ENCODE results near the gene CXCL8. TPM values are rescaled to one million over a fixed set of nuclear protein-coding genes. Genes with fewer than 3 reads are reported as not detected.

The CXCL8 gene
- polyA plus RNA-seq, 4 donors = 0.59 to 8.6 (median 2.3) TPM

- Histone ChIP-seq H3K27me3 (ENCODE audit: control insufficient read depth in 3 of 3, insufficient read depth in 3 of 3, low read length in 3 of 3) (no peaks in the 10 kb centered on the region), H3K27ac (ENCODE audit: low read depth in 1 of 3, low read length in 2 of 3) (no peak overlapping the region), H3K36me3 (ENCODE audit: control insufficient read depth in 3 of 3, insufficient read depth in 2 of 3, low read depth in 1 of 3, low read length in 3 of 3) (no peaks in the 10 kb centered on the region), H3K9me3 (ENCODE audit: control insufficient read depth in 2 of 2, insufficient read depth in 1 of 2, low read depth in 1 of 2, low read length in 1 of 2) (no peaks in the 10 kb centered on the region), H3K4me3 (ENCODE audit: low read depth in 1 of 3, low read length in 3 of 3) (no peak overlapping the region), H3K4me1 (ENCODE audit: control insufficient read depth in 3 of 3, insufficient read depth in 2 of 3, low read depth in 1 of 3, low read length in 2 of 3) (peaks cover 0 to 2% (median 0%) of the 10 kb centered on the region in 3 donors)
- no peak for DNase-seq
- FAIRE-seq = no peak
- WGBS, 3 donors = 68 to 74% (median 69%) methylated on average over 2 of the region's 2 CpGs
These were observed 10.1 kb upstream of the CXCL8 start for GRCh38 chr4:73730292-73730691.

GRCh38 chr4:73730867-73731266, 9.5 kb upstream of the CXCL8 start:
- no peaks in the 10 kb centered on the region for H3K27me3 ChIP-seq (ENCODE audit: control insufficient read depth in 3 of 3, insufficient read depth in 3 of 3, low read length in 3 of 3)
- no peak overlapping the region for H3K4me3 ChIP-seq (ENCODE audit: low read depth in 1 of 3, low read length in 3 of 3)
- no peak overlapping the region for H3K27ac ChIP-seq (ENCODE audit: low read depth in 1 of 3, low read length in 2 of 3)
- FAIRE-seq = no peak
- no peaks in the 10 kb centered on the region for H3K9me3 ChIP-seq (ENCODE audit: control insufficient read depth in 2 of 2, insufficient read depth in 1 of 2, low read depth in 1 of 2, low read length in 1 of 2)
- H3K36me3 ChIP-seq (ENCODE audit: control insufficient read depth in 3 of 3, insufficient read depth in 2 of 3, low read depth in 1 of 3, low read length in 3 of 3) = no peaks in the 10 kb centered on the region
- WGBS, 3 donors = 84 to 85% (median 85%) methylated on average over 3 of the region's 3 CpGs
- H3K4me1 ChIP-seq (ENCODE audit: control insufficient read depth in 3 of 3, insufficient read depth in 2 of 3, low read depth in 1 of 3, low read length in 2 of 3) = peaks cover 0 to 2% (median 0%) of the 10 kb centered on the region in 3 donors
- no peak for DNase-seq

- Histone ChIP-seq H3K9me3 (ENCODE audit: control insufficient read depth in 2 of 2, insufficient read depth in 1 of 2, low read depth in 1 of 2, low read length in 1 of 2) (no peaks in the 10 kb centered on the region), H3K36me3 (ENCODE audit: control insufficient read depth in 3 of 3, insufficient read depth in 2 of 3, low read depth in 1 of 3, low read length in 3 of 3) (no peaks in the 10 kb centered on the region), H3K27ac (ENCODE audit: low read depth in 1 of 3, low read length in 2 of 3) (no peak overlapping the region), H3K27me3 (ENCODE audit: control insufficient read depth in 3 of 3, insufficient read depth in 3 of 3, low read length in 3 of 3) (no peaks in the 10 kb centered on the region), H3K4me3 (ENCODE audit: low read depth in 1 of 3, low read length in 3 of 3) (no peak overlapping the region), H3K4me1 (ENCODE audit: control insufficient read depth in 3 of 3, insufficient read depth in 2 of 3, low read depth in 1 of 3, low read length in 2 of 3) (no peaks in the 10 kb centered on the region)
- DNase-seq (no peak), FAIRE-seq (no peak)
- 75 to 86% (median 81%) methylated on average over 8 of the region's 8 CpGs for WGBS, 3 donors
These were observed 8.3 kb upstream of the CXCL8 start for GRCh38 chr4:73731968-73732610.

GRCh38 chr4:73732759-73733431, 7.5 kb upstream of the CXCL8 start:
- 82 to 94% (median 85%) methylated on average over 1 of the region's 1 CpG for WGBS, 3 donors
- Histone ChIP-seq H3K9me3 (ENCODE audit: control insufficient read depth in 2 of 2, insufficient read depth in 1 of 2, low read depth in 1 of 2, low read length in 1 of 2) (no peaks in the 10 kb centered on the region), H3K4me1 (ENCODE audit: control insufficient read depth in 3 of 3, insufficient read depth in 2 of 3, low read depth in 1 of 3, low read length in 2 of 3) (no peaks in the 10 kb centered on the region), H3K4me3 (ENCODE audit: low read depth in 1 of 3, low read length in 3 of 3) (no peak overlapping the region), H3K36me3 (ENCODE audit: control insufficient read depth in 3 of 3, insufficient read depth in 2 of 3, low read depth in 1 of 3, low read length in 3 of 3) (no peaks in the 10 kb centered on the region), H3K27ac (ENCODE audit: low read depth in 1 of 3, low read length in 2 of 3) (no peak overlapping the region), H3K27me3 (ENCODE audit: control insufficient read depth in 3 of 3, insufficient read depth in 3 of 3, low read length in 3 of 3) (no peaks in the 10 kb centered on the region)
- FAIRE-seq = no peak
- no peak for DNase-seq

GRCh38 chr4:73734530-73735001, 5.8 kb upstream of the CXCL8 start:
- WGBS, 3 donors = 49 to 64% (median 54%) methylated on average over 2 of the region's 2 CpGs
- Histone ChIP-seq H3K36me3 (ENCODE audit: control insufficient read depth in 3 of 3, insufficient read depth in 2 of 3, low read depth in 1 of 3, low read length in 3 of 3) (no peaks in the 10 kb centered on the region), H3K27me3 (ENCODE audit: control insufficient read depth in 3 of 3, insufficient read depth in 3 of 3, low read length in 3 of 3) (no peaks in the 10 kb centered on the region), H3K9me3 (ENCODE audit: control insufficient read depth in 2 of 2, insufficient read depth in 1 of 2, low read depth in 1 of 2, low read length in 1 of 2) (no peaks in the 10 kb centered on the region), H3K4me3 (ENCODE audit: low read depth in 1 of 3, low read length in 3 of 3) (no peak overlapping the region), H3K4me1 (ENCODE audit: control insufficient read depth in 3 of 3, insufficient read depth in 2 of 3, low read depth in 1 of 3, low read length in 2 of 3) (peaks cover 0 to 1% (median 0%) of the 10 kb centered on the region in 3 donors), H3K27ac (ENCODE audit: low read depth in 1 of 3, low read length in 2 of 3) (no peak overlapping the region)
- FAIRE-seq = no peak
- no peak for DNase-seq

DNA sequence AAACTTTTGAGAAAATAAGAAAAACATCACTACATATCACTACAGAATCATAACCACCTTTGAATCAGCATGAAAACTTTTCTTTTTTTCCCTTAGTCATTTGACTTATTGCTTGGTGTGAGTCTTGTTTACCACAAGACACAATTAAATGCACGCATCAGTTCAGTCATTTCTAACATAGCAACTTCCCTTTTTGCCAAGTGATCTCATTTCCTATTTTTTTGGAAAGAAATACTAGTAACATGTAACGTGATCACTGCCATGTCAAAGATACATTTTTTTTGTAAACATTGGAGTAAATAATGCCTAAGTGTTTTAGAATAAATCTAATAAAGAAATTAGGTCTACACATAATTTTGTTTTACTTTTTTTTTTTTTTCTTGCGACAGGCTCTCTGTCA, 5.1 kb upstream of the CXCL8 start:
- Histone ChIP-seq H3K4me3 (ENCODE audit: low read depth in 1 of 3, low read length in 3 of 3) (no peak overlapping the region), H3K27me3 (ENCODE audit: control insufficient read depth in 3 of 3, insufficient read depth in 3 of 3, low read length in 3 of 3) (no peaks in the 10 kb centered on the region), H3K9me3 (ENCODE audit: control insufficient read depth in 2 of 2, insufficient read depth in 1 of 2, low read depth in 1 of 2, low read length in 1 of 2) (no peaks in the 10 kb centered on the region), H3K4me1 (ENCODE audit: control insufficient read depth in 3 of 3, insufficient read depth in 2 of 3, low read depth in 1 of 3, low read length in 2 of 3) (peaks cover 0 to 3% (median 0%) of the 10 kb centered on the region in 3 donors), H3K27ac (ENCODE audit: low read depth in 1 of 3, low read length in 2 of 3) (no peak overlapping the region), H3K36me3 (ENCODE audit: control insufficient read depth in 3 of 3, insufficient read depth in 2 of 3, low read depth in 1 of 3, low read length in 3 of 3) (no peaks in the 10 kb centered on the region)
- FAIRE-seq (no peak), DNase-seq (no peak)
- 52 to 87% (median 75%) methylated on average over 3 of the region's 3 CpGs for WGBS, 3 donors

- H3K27me3 ChIP-seq (ENCODE audit: control insufficient read depth in 3 of 3, insufficient read depth in 3 of 3, low read length in 3 of 3) = peaks cover 0 to 2% (median 0%) of the 10 kb centered on the region in 3 donors
- DNase-seq = no peak
- H3K36me3 ChIP-seq (ENCODE audit: control insufficient read depth in 3 of 3, insufficient read depth in 2 of 3, low read depth in 1 of 3, low read length in 3 of 3) = no peaks in the 10 kb centered on the region
- no peak overlapping the region for H3K27ac ChIP-seq (ENCODE audit: low read depth in 1 of 3, low read length in 2 of 3)
- peaks cover 0 to 3% (median 0%) of the 10 kb centered on the region in 3 donors for H3K4me1 ChIP-seq (ENCODE audit: control insufficient read depth in 3 of 3, insufficient read depth in 2 of 3, low read depth in 1 of 3, low read length in 2 of 3)
- H3K9me3 ChIP-seq (ENCODE audit: control insufficient read depth in 2 of 2, insufficient read depth in 1 of 2, low read depth in 1 of 2, low read length in 1 of 2) = no peaks in the 10 kb centered on the region
- no peak for FAIRE-seq
- no peak overlapping the region for H3K4me3 ChIP-seq (ENCODE audit: low read depth in 1 of 3, low read length in 3 of 3)
- 62 to 66% (median 64%) methylated on average over 2 of the region's 2 CpGs for WGBS, 3 donors
These were observed 821 bp downstream of the CXCL8 start for GRCh38 chr4:73741031-73741749.

DNA sequence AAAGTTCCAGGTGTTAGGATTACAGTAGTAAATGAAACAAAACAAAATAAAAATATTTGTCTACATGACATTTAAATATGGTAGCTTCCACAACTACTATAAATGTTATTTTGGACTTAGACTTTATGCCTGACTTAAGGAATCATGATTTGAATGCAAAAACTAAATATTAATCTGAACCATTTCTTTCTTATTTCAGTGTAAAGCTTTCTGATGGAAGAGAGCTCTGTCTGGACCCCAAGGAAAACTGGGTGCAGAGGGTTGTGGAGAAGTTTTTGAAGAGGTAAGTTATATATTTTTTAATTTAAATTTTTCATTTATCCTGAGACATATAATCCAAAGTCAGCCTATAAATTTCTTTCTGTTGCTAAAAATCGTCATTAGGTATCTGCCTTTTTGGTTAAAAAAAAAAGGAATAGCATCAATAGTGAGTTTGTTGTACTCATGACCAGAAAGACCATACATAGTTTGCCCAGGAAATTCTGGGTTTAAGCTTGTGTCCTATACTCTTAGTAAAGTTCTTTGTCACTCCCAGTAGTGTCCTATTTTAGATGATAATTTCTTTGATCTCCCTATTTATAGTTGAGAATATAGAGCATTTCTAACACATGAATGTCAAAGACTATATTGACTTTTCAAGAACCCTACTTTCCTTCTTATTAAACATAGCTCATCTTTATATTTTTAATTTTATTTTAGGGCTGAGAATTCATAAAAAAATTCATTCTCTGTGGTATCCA, 1.6 kb downstream of the CXCL8 start:
- H3K4me3 ChIP-seq (ENCODE audit: low read depth in 1 of 3, low read length in 3 of 3) = no peak overlapping the region
- DNase-seq = no peak
- no peak for FAIRE-seq
- H3K9me3 ChIP-seq (ENCODE audit: control insufficient read depth in 2 of 2, insufficient read depth in 1 of 2, low read depth in 1 of 2, low read length in 1 of 2) = no peaks in the 10 kb centered on the region
- H3K36me3 ChIP-seq (ENCODE audit: control insufficient read depth in 3 of 3, insufficient read depth in 2 of 3, low read depth in 1 of 3, low read length in 3 of 3) = no peaks in the 10 kb centered on the region
- WGBS, 3 donors = 47 to 72% (median 61%) methylated on average over 1 of the region's 1 CpG
- H3K4me1 ChIP-seq (ENCODE audit: control insufficient read depth in 3 of 3, insufficient read depth in 2 of 3, low read depth in 1 of 3, low read length in 2 of 3) = peaks cover 0 to 3% (median 0%) of the 10 kb centered on the region in 3 donors
- no peak overlapping the region for H3K27ac ChIP-seq (ENCODE audit: low read depth in 1 of 3, low read length in 2 of 3)
- peaks cover 0 to 2% (median 0%) of the 10 kb centered on the region in 3 donors for H3K27me3 ChIP-seq (ENCODE audit: control insufficient read depth in 3 of 3, insufficient read depth in 3 of 3, low read length in 3 of 3)
